Glutamatergic neuron (in vitro differentiated cells): ENCODE results near the gene SMARCC1. TPM values are rescaled to one million over a fixed set of nuclear protein-coding genes. Genes with fewer than 3 reads are reported as not detected.

Experiments used
- DNase-seq: peaks from one replicate; pipeline ENCODE4 v3.0.0; 2022
- H3K27ac Mint-ChIP-seq: one replicate; pipeline ENCODE4 v1.8.0; 2020; ENCODE audit warnings: mild to moderate bottlenecking, mixed read lengths, inconsistent platforms; ENCODE audit not compliant: unreplicated experiment
- H3K27me3 Mint-ChIP-seq: one replicate; pipeline ENCODE4 v1.8.0; 2020; ENCODE audit warnings: mild to moderate bottlenecking, moderate library complexity, mixed read lengths, inconsistent platforms; ENCODE audit not compliant: unreplicated experiment
- H3K36me3 Mint-ChIP-seq: one replicate; pipeline ENCODE4 v1.8.0; 2020; ENCODE audit warnings: mild to moderate bottlenecking, mixed read lengths, inconsistent platforms; ENCODE audit not compliant: unreplicated experiment
- H3K4me1 Mint-ChIP-seq: one replicate; pipeline ENCODE4 v1.8.0; 2020; ENCODE audit warnings: mild to moderate bottlenecking, low read depth, mixed read lengths, inconsistent platforms; ENCODE audit not compliant: unreplicated experiment
- H3K4me3 Mint-ChIP-seq: one replicate; pipeline ENCODE4 v1.8.0; 2020; ENCODE audit warnings: mild to moderate bottlenecking, mixed read lengths, inconsistent platforms; ENCODE audit not compliant: unreplicated experiment
- H3K9me3 Mint-ChIP-seq: one replicate; pipeline ENCODE4 v1.8.0; 2020; ENCODE audit warnings: mild to moderate bottlenecking, moderate library complexity, mixed read lengths, inconsistent platforms; ENCODE audit not compliant: unreplicated experiment
- CTCF ChIP-seq: fragments of 200-600 bp; sonication (generic); IDR thresholded peaks from one replicate; pipeline ENCODE4 v1.5.0; 2021; ENCODE audit not compliant: partially characterized antibody, unreplicated experiment
- total RNA-seq: library from RNA; stranded (reverse); fragmentation: NEBNext Ultra II Directional; extraction: Animal tissue kit (Norgen Biotek cat#: 25700); gene quantifications from one replicate; pipeline ENCODE4 v1.2.1, GENCODE V29; 2021; ENCODE audit not compliant: unreplicated experiment

Gene SMARCC1
- total RNA-seq, 1 donor from 2014 or later: 196 TPM

DNA sequence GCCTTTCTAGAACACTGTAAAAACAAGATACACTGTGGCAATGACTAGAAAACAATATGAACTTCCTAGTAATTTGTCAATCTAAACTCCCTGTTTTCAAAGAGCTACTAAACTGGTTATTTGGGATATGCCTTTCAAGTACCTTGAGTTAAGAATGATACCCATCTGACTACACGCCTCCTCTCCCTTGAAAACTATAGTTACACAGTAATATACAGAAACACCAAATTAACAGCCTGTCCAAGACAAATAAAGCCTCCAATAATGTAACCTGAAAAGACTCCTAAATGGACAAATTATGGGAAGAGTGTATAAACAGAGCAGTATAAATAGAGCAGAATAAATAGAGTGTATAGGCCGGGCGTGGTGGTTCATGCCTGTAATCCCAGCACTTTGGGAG is 70.1 kb downstream of the SMARCC1 start:
- Mint-ChIP-seq H3K9me3 (peaks cover 6% of the 10 kb centered on the region), H3K36me3 (no peaks in the 10 kb centered on the region), H3K27ac (no peak overlapping the region), H3K4me1 (no peaks in the 10 kb centered on the region), H3K27me3 (peaks cover 2% of the 10 kb centered on the region), H3K4me3 (no peak overlapping the region)
- TF ChIP-seq CTCF: no peak
- DNase-seq: no peak

- no peaks in the 10 kb centered on the region for H3K27me3 Mint-ChIP-seq
These were observed 76.3 kb downstream of the SMARCC1 start for GRCh38 chr3:47705391-47705790.

DNA sequence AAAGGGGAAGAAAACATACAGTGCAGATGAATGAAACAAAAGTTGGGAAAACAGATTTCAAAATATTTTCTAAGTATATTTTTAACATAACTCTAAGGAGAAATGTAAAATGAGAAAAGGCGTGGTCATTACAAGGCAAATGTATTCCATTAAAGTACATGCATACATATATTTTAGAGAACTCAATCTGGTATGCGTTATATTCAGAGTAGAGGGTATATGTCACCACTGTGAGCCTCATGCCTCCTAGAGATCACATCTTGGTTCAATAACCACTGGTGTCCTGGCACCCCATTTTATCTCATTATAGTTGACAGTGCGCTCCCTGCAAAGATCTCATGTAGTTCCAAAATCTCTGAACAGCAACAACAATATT is 77.5 kb downstream of the SMARCC1 start:
- Mint-ChIP-seq H3K9me3 (no peaks in the 10 kb centered on the region), H3K27ac (no peak overlapping the region), H3K27me3 (no peaks in the 10 kb centered on the region), H3K4me3 (no peak overlapping the region), H3K4me1 (no peaks in the 10 kb centered on the region), H3K36me3 (no peaks in the 10 kb centered on the region)
- no peak for DNase-seq
- no peak for TF ChIP-seq CTCF

More at GRCh38 chr3:47705391-47705790, 76.3 kb downstream of the SMARCC1 start:
- Mint-ChIP-seq H3K27ac (no peak overlapping the region), H3K4me1 (no peaks in the 10 kb centered on the region), H3K9me3 (no peaks in the 10 kb centered on the region), H3K4me3 (no peak overlapping the region), H3K36me3 (no peaks in the 10 kb centered on the region)
- TF ChIP-seq CTCF: no peak
- DNase-seq: no peak

DNA sequence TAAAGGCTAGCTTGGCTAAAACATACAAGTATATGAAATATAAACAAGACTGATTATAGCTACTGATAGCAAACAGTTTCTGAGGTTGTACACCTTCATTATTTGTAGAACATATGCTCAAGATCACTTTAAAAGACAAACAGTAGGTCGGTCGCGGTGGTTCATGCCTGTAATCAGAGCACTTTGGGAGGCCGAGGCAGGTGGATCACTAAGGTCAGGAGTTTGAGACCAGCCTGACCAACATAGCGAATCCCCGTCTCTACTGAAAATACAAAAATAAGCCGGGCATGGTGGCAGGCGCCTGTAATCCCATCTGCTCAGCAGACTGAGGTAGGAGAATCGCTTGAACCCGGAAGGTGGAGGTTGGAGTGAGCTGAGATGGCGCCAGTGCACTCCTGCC is 80.3 kb downstream of the SMARCC1 start:
- Mint-ChIP-seq H3K4me3 (no peak overlapping the region), H3K36me3 (no peaks in the 10 kb centered on the region), H3K4me1 (no peaks in the 10 kb centered on the region), H3K27me3 (peaks cover 1% of the 10 kb centered on the region), H3K9me3 (no peaks in the 10 kb centered on the region), H3K27ac (no peak overlapping the region)
- no peak for TF ChIP-seq CTCF
- no peak for DNase-seq

- no peaks in the 10 kb centered on the region for H3K36me3 Mint-ChIP-seq
- no peaks in the 10 kb centered on the region for H3K9me3 Mint-ChIP-seq
- no peak for DNase-seq
- no peak overlapping the region for H3K27ac Mint-ChIP-seq
- no peak for TF ChIP-seq CTCF
- H3K4me3 Mint-ChIP-seq: no peak overlapping the region
- H3K4me1 Mint-ChIP-seq: no peaks in the 10 kb centered on the region
- H3K27me3 Mint-ChIP-seq: no peaks in the 10 kb centered on the region
These were observed 89.5 kb downstream of the SMARCC1 start for GRCh38 chr3:47692158-47692557.
